CD14-positive monocyte (primary cell): ENCODE measurements around the gene JADE3. TPM values are rescaled to one million over a fixed set of nuclear protein-coding genes. Genes with fewer than 3 reads are reported as not detected.

Experiments used
- DNase-seq, 3 donors: peaks; one replicate each; pipeline ENCODE4 v3.0.0-alpha.2; 2011 to 2022
- H2AFZ ChIP-seq: 2 replicates; pipeline ENCODE4 v1.6.0; 2012; ENCODE audit warnings: mild to moderate bottlenecking, low read depth, low read length, inconsistent platforms; ENCODE audit not compliant: insufficient read depth, poor library complexity, severe bottlenecking
- H3K27ac ChIP-seq, 2 donors: 1 replicate in 1 of 2; 2 replicates in 1 of 2; pipeline ENCODE4 v1.5.1; 2012 to 2013; ENCODE audit warnings: low read length in 2 of 2, control low read depth in 1 of 2, inconsistent platforms in 1 of 2, low read depth in 1 of 2, mild to moderate bottlenecking in 1 of 2
- H3K27me3 ChIP-seq, 2 donors: one replicate each; pipeline versions ENCODE4 v1.6.0 to v1.6.1; 2011 to 2013; ENCODE audit warnings: low read length in 2 of 2; ENCODE audit not compliant: control insufficient read depth in 2 of 2, insufficient read depth in 2 of 2
- H3K36me3 ChIP-seq, 2 donors: replicated peaks in 1 of 2; 1 replicate in 1 of 2; 2 replicates in 1 of 2; pipeline versions ENCODE4 v1.5.1 to v1.6.1; 2012 to 2013; ENCODE audit warnings: low read length in 2 of 2, control low read depth in 1 of 2, inconsistent platforms in 1 of 2, mild to moderate bottlenecking in 1 of 2; ENCODE audit not compliant: insufficient read depth in 2 of 2, control insufficient read depth in 1 of 2
- H3K4me1 ChIP-seq, 2 donors: 1 replicate in 1 of 2; 2 replicates in 1 of 2; pipeline versions ENCODE4 v1.5.1 to v1.6.1; 2012 to 2013; ENCODE audit warnings: low read length in 2 of 2, control low read depth in 1 of 2, inconsistent platforms in 1 of 2, mild to moderate bottlenecking in 1 of 2, moderate library complexity in 1 of 2; ENCODE audit not compliant: insufficient read depth in 2 of 2, control insufficient read depth in 1 of 2
- H3K4me2 ChIP-seq: replicated peaks from 2 replicates; pipeline ENCODE3; 2012; ENCODE audit warnings: low read length, moderate library complexity, mild to moderate bottlenecking; ENCODE audit not compliant: poor library complexity, severe bottlenecking; ENCODE audit errors: extremely low read depth
- H3K4me3 ChIP-seq, 3 experiments: fragments of 200-600 bp in 1 of 3; sonication (generic) in 1 of 3; replicated peaks in 1 of 3; 1 replicate in 2 of 3; 2 replicates in 1 of 3; pipeline ENCODE4 v1.5.1; 2011 to 2013; ENCODE audit warnings: low read length in 3 of 3, mild to moderate bottlenecking in 3 of 3, control low read depth in 2 of 3, low read depth in 2 of 3, inconsistent platforms in 1 of 3, moderate library complexity in 1 of 3
- H3K79me2 ChIP-seq: 2 replicates; pipeline ENCODE4 v1.6.0; 2012; ENCODE audit warnings: mild to moderate bottlenecking, control low read depth, inconsistent platforms, low read length, moderate library complexity; ENCODE audit not compliant: insufficient read depth
- H3K9ac ChIP-seq: 2 replicates; pipeline ENCODE4 v1.6.0; 2017; ENCODE audit warnings: low read length, mild to moderate bottlenecking; ENCODE audit not compliant: insufficient read depth, poor library complexity, severe bottlenecking
- H3K9me3 ChIP-seq, 2 donors: replicated peaks in 1 of 2; 1 replicate in 1 of 2; 2 replicates in 1 of 2; pipeline versions ENCODE4 v1.5.1 to v1.6.1; 2012 to 2013; ENCODE audit warnings: low read length in 2 of 2, control low read depth in 1 of 2; ENCODE audit not compliant: control insufficient read depth in 1 of 2, insufficient read depth in 1 of 2
- H4K20me1 ChIP-seq: 2 replicates; pipeline ENCODE4 v1.6.0; 2012; ENCODE audit warnings: mild to moderate bottlenecking, low read length, control low read depth, moderate library complexity; ENCODE audit not compliant: insufficient read depth
- H3K27ac Mint-ChIP-seq, 7 donors: one replicate each; pipeline ENCODE4 v1.8.0; 2020; ENCODE audit warnings: mild to moderate bottlenecking in 7 of 7, mixed read lengths in 7 of 7, moderate library complexity in 6 of 7, inconsistent platforms in 2 of 7
- H3K27me3 Mint-ChIP-seq, 3 donors: one replicate each; pipeline ENCODE4 v1.8.0; 2021 to 2022; ENCODE audit warnings: low read depth in 3 of 3, mild to moderate bottlenecking in 3 of 3, mixed read lengths in 3 of 3, moderate library complexity in 3 of 3, inconsistent platforms in 1 of 3
- H3K36me3 Mint-ChIP-seq, 2 donors: one replicate each; pipeline ENCODE4 v1.8.0; 2020; ENCODE audit warnings: mixed read lengths in 2 of 2, inconsistent platforms in 1 of 2, mild to moderate bottlenecking in 1 of 2
- H3K4me1 Mint-ChIP-seq: one replicate; pipeline ENCODE4 v1.8.0; 2020; ENCODE audit warnings: mild to moderate bottlenecking, mixed read lengths
- H3K4me3 Mint-ChIP-seq, 2 donors: one replicate each; pipeline ENCODE4 v1.8.0; 2020; ENCODE audit warnings: mild to moderate bottlenecking in 2 of 2, mixed read lengths in 2 of 2, moderate library complexity in 1 of 2
- H3K9me3 Mint-ChIP-seq, 7 donors: one replicate each; pipeline ENCODE4 v1.8.0; 2020 to 2022; ENCODE audit warnings: mixed read lengths in 7 of 7, mild to moderate bottlenecking in 6 of 7, moderate library complexity in 6 of 7, inconsistent platforms in 2 of 7
- CTCF ChIP-seq: fragments of 200-600 bp; IDR thresholded peaks from one replicate; pipeline ENCODE4 v1.8.0; 2022; ENCODE audit warnings: antibody characterized with exemption, mild to moderate bottlenecking
- WGBS: methylation state at CpG from one replicate; pipeline ENCODE4 v1.1.5; 2013; ENCODE audit warnings: missing lambda C conversion rate; ENCODE audit not compliant: insufficient coverage; 5-methylcytosine and 5-hydroxymethylcytosine counted together
- intact Hi-C, 2 donors: fragments of 100-400 bp; cut with micrococcal nuclease; formaldehyde crosslinking; loops; one replicate each; pipeline versions ENCODE4 v1.15.0 to v1.15.1; 2023
- polyA plus RNA-seq, 3 donors: library from polyadenylated mRNA; depleted of rRNA in 1 of 3; unstranded in 2 of 3; stranded (reverse) in 1 of 3; fragments of 300-500 nt in 2 of 3; fragments of >200 nt in 1 of 3; fragmentation: Illumina TruSeq in 2 of 3; gene quantifications; 1 replicate in 2 of 3; 2 replicates in 1 of 3; pipeline ENCODE4 v1.2.3, GENCODE V29; 2012 to 2021

JADE3 gene
- polyA plus RNA-seq, 3 donors, result 0.03 to 0.43 (median 0.19) TPM

DNA sequence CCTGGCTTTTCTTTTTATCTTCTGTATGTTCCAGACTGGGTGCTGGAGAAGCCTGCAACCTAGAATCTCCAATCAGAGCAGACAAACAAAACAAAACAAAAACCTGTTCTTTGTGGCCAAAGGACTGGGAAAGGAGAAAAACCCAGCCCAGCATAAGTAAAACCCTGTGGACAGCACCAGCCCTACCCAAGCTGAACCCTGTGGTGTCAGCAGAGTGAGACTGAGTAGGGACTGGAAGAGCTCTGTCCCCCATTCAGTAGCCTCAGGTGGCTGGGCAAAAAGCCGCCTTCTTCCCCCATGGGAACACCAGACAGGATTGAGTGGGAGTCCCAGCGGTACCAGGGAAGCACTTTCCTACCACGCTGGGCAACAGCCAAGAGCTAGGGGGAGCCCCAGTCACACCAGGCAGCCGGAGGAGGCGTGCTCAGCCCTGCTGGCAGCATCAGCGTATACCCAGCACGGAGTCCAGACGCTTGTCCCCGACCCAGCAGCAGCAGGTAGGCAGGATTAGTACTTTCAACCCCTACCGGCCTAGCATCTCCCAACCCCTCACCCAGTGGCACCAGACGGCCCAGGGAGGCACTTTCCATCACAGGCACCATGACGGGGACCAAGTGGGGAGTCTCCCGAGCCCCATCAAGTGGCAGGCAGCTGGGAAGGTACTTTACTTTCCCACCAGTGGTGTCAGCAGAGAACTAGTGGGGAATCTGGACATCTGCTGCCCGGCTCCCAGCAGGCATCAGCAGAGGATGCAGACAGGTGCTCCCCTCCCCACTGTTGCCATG lies 8.6 kb upstream of the JADE3 start:
- Histone ChIP-seq H4K20me1 (no peaks in the 10 kb centered on the region), H3K9me3 (no peaks in the 10 kb centered on the region), H3K27ac (no peak overlapping the region), H3K4me1 (no peaks in the 10 kb centered on the region), H3K79me2 (no peaks in the 10 kb centered on the region), H3K36me3 (no peaks in the 10 kb centered on the region), H3K4me3 (peak overlapping the region in 2 of 3 experiments; percentile 32 to 67), H3K4me2 (peak overlapping the region; percentile 69), H3K27me3 (peaks cover 0 to 2% of the 10 kb centered on the region in 2 donors), H3K9ac (no peak overlapping the region), H2AFZ (peak overlapping the region; percentile 43)
- intact Hi-C loops, result loop anchor here in 1 of 2 donors (10.0 kb wide), 1 partner anchor 71 kb away; no protein-coding TSS in a partner anchor
- H3K36me3 Mint-ChIP-seq, result no peaks in the 10 kb centered on the region
- peaks cover 3% of the 10 kb centered on the region for H3K4me1 Mint-ChIP-seq
- H3K27ac Mint-ChIP-seq, result no peak overlapping the region
- peaks cover 0 to 18% (median 0%) of the 10 kb centered on the region in 3 donors for H3K27me3 Mint-ChIP-seq
- 0% methylated on average over 5 of the region's 14 CpGs for WGBS
- peak; percentile 40 for TF ChIP-seq CTCF
- peak overlapping the region; percentile 77 to 82 for H3K4me3 Mint-ChIP-seq
- peak; percentile 25 to 47 (median 36) for DNase-seq
- peaks cover 0 to 2% (median 0%) of the 10 kb centered on the region in 7 donors for H3K9me3 Mint-ChIP-seq

GRCh38 chrX:46904626-46905025 lies 7.6 kb upstream of the JADE3 start:
- H3K27me3 ChIP-seq, result peaks cover 0 to 2% of the 10 kb centered on the region in 2 donors
- Mint-ChIP-seq H3K4me1 (peaks cover 3% of the 10 kb centered on the region), H3K36me3 (no peaks in the 10 kb centered on the region), H3K27ac (no peak overlapping the region), H3K27me3 (peaks cover 0 to 15% (median 0%) of the 10 kb centered on the region in 3 donors), H3K9me3 (peaks cover 0 to 2% (median 0%) of the 10 kb centered on the region in 7 donors), H3K4me3 (no peak overlapping the region)
- WGBS, result no CpG with 5 or more reads among the region's 2 CpGs
- no peaks in the 10 kb centered on the region for H3K36me3 ChIP-seq
- H2AFZ ChIP-seq, result no peak overlapping the region
- H3K4me3 ChIP-seq, result no peak overlapping the region
- no peak overlapping the region for H3K27ac ChIP-seq
- intact Hi-C loops, result loop anchor here in 1 of 2 donors (10.0 kb wide), 1 partner anchor 70 kb away; no protein-coding TSS in a partner anchor
- H3K4me2 ChIP-seq, result no peak overlapping the region
- H4K20me1 ChIP-seq, result no peaks in the 10 kb centered on the region
- H3K9me3 ChIP-seq, result no peaks in the 10 kb centered on the region
- no peaks in the 10 kb centered on the region for H3K79me2 ChIP-seq
- H3K4me1 ChIP-seq, result no peaks in the 10 kb centered on the region
- TF ChIP-seq CTCF, result no peak
- no peak overlapping the region for H3K9ac ChIP-seq
- DNase-seq, result no peak
